GM18907 (cell line): Measurements from ENCODE around the gene STOML1.
A peak's percentile ranks its signal among the peaks of the same experiment; 100 is the strongest.

Source experiments
- ATAC-seq: cut with Tn5 transposase; IDR thresholded peaks from one replicate; pipeline ENCODE4 v1.9.1; 2021; ENCODE audit warnings: mild to moderate bottlenecking, moderate library complexity; ENCODE audit not compliant: unreplicated experiment

STOML1 gene, protein sequence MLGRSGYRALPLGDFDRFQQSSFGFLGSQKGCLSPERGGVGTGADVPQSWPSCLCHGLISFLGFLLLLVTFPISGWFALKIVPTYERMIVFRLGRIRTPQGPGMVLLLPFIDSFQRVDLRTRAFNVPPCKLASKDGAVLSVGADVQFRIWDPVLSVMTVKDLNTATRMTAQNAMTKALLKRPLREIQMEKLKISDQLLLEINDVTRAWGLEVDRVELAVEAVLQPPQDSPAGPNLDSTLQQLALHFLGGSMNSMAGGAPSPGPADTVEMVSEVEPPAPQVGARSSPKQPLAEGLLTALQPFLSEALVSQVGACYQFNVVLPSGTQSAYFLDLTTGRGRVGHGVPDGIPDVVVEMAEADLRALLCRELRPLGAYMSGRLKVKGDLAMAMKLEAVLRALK

DNA sequence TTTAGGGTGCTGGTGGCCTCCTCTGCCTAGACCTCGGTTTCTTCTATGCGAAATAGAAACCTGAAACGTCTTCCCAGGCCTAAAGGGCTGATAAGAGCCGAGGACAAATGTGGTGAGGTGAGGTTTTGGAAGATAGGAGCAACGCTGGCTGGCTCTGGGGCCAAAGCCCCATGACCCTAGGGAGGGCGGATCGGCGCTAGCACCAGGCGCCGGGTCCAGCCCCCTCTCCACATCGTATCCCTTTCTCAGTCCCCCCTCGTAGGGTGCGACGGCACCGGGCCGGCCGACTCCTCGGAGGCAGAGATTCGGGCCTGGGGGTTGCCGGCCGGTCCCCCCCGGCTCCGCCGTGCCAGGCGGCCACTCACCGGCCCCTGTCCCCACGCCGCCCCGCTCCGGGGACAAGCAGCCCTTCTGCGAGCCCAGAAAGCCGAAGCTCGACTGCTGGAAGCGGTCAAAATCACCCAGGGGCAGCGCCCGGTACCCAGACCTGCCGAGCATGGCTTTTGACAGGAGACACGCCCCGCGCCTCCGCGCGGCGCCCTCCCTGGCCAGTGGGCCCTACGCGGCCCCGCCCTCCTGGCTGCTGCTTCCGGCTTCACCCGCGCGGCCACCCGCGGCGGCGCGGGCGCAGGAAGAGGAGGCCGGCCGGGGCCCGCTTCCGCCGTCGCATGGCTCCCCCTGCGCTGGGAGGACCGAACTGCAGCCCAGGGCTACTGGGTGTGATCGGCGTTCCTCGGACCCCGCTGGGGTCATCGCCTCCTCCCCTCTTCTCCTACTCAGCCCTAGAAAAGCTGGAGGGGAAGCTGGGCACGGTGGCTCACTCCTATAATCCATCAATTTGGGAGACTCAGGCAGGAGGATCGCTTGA, at the start of gene STOML1:
TSS of gene STOML1 (minus strand) at position 570 of the 868 bp plus-strand sequence. CDS start at position 498, 72 bp downstream.
- peak; percentile 72 for ATAC-seq

GRCh38 chr15:74041311-74041756, 49.2 kb upstream of the STOML1 start:
- ATAC-seq: no peak

DNA sequence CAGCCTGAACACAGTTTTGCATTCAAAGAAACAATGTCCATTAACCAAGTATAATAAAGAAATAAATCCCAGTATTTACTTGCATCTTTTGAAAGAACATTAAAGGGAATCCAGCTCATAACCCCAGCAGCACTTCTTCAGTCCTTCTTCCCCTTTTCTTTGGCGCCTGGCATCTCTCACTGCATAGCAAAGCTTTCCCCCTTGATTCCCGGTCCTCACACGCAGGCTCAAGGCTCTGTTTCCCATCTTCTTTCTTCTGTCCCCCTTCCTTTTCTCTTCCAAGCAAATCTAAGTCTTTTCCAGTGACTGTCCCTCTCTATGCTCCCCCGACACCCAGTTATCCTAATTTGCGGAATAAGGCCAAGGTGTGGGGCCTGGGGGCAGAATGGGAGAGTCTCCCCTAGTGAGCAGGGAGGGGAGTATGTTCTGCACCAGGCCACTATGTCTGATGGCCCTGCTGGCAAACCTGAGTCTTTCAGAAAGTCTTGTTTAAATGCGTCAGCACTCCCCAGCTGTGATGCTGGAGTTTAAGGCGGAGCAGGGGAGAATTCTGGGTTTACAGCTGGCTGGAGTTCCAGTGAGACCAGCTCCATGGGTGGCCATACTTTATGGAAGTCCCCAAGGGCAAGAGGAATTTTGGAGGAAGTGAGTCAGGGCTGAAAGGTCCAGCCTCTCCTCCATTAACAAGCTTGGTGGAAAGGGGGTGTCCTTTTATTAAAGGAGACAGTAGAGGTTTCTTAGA, 48.2 kb upstream of the STOML1 start:
- no peak for ATAC-seq

DNA sequence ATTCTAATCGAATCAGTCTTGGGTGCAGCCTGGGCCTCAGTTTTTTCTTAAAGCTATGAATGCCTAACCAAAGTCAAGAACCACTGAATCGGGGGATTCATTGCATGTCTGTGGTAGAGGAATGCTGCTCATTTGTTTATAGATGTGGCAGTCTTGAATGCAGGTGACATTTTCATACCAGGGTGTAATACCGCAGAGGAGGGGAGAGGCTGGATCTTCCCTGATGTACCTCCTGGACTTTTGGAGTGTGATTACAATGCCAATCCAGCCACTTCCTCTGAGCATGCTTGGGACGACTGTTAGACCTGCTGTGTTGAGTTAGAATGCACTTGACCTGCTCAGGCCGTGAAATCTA, 47.5 kb upstream of the STOML1 start:
- no peak for ATAC-seq

- ATAC-seq: no peak
These were observed 46.9 kb upstream of the STOML1 start for GRCh38 chr15:74038707-74039655.

DNA sequence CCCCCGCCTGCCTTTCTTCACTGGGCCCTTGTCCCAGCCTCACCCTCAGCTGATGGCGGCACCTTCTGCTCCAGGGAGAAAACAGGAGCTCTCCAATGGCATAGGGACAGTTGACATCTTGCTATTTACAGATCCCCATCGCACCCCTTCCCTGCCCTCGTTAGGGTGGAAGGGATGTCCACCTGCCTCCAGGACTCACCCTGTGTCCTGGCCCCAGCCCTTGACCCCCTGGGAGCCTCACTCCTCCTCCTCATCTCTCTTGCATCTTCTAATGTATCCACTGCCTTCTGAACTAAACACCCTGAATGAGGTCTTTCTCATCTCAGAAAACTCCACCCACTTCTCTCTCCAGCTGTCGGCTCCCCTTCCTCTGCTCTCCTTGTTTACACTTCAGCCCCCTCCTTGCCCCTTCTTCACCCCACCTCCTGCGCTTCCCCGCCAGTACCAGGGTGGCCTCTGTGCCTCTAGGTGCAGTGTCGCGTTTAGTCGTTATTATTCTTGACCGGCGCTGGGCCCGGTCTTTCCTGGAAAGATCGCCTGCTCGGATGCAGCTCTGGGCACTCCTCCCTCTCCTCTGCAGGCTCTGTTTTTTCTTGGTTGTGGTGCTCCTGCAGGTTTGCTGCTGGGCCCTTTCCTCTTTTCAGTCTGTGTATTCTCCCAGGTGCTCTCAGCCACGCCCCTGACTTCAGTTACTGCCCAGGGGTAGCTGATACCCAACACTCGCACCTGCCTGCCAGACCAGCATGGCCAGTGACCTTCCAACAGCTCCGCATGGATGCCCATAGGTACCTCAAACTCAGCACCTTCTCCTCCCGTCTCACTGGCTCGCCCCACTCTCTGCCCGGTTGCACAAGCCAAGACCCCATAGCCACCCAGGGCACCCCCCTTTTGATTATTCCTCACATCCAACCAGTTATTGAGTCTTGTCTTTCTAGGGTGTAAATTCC, 45.3 kb upstream of the STOML1 start:
- ATAC-seq: no peak

- no peak for ATAC-seq
These were observed 44.4 kb upstream of the STOML1 start for GRCh38 chr15:74036271-74037170.

GRCh38 chr15:74035121-74036017, 43.3 kb upstream of the STOML1 start:
- no peak for ATAC-seq

GRCh38 chr15:74034206-74034755, 42.2 kb upstream of the STOML1 start:
- ATAC-seq: no peak

GRCh38 chr15:74032606-74033561, 40.8 kb upstream of the STOML1 start:
- no peak for ATAC-seq

- no peak for ATAC-seq
These were observed 40.0 kb upstream of the STOML1 start for GRCh38 chr15:74032046-74032445.

DNA sequence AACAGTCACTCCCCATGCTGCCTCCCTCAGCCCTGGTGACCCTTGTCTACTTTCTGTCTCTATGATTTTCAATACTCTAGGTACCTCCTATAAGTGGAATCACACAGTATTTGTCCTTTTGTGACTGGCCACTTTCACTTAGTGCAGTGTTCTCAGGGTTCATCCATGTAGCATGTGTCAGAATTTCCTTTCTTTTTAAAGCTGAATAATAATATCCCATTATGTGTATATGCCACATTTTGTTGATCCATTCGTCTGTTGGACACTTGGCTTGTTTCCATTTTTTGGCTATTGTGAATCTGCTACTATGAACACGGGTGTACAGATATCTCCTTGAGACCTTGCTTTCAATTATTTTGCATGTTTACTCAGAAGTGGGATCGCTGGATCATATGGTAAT, 36.6 kb upstream of the STOML1 start:
- ATAC-seq: no peak

- no peak for ATAC-seq
These were observed 35.6 kb upstream of the STOML1 start for GRCh38 chr15:74027688-74028087.

DNA sequence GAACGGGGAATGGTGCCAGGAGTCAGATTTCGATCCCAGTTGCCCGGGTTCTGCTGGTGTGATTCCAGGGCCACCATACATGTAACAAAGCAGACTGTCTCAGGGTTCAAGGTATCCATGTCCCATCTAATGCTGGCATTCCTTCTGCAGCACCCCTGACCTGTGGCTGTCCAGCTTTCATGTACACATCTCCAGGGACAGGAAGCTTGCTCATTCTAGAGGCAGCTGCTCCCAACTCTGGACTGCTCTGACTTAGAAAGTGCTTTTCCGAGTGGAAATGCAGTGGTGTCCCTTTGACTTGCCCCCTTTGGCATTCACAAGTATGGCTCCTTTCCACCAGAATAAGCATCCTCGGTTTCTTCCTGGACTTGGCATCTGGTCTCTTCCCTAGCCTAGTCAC, 33.3 kb upstream of the STOML1 start:
- ATAC-seq: no peak

DNA sequence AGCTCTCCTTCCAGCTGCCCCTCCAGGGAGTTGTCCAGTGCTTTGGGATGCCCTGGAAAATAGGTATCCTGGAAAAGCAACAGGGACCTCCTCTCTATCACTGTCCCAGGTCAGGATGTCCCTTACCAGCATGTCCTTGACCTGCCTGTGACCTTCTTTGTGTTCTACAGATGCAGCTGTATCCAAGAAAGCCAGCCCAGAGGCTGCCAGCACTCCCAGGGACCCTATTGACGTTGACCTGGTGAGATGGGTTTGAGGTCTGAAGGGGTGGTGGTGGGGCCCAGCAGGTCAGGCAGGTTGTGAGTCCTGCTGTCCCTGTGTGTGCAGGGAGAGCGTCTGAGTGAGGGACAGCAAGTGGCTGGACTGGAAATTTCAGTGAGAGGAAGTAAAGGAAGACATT, 32.6 kb upstream of the STOML1 start:
- ATAC-seq: no peak
